Esophagus squamous epithelium (tissue), 5 donors: ENCODE measurements around the gene SPACA9. TPM values are rescaled to one million over a fixed set of nuclear protein-coding genes. Genes with fewer than 3 reads are reported as not detected.

Experiments
- DNase-seq: peaks from one replicate; lab custom pipeline; 2025; lab: John Stamatoyannopoulos, UW
- H3K27ac ChIP-seq, 4 donors: fragments of 200-600 bp; sonication (generic); one replicate each; pipeline ENCODE4 v1.5.1; 2016 to 2019; ENCODE audit warnings: mild to moderate bottlenecking in 1 of 4
- H3K27me3 ChIP-seq, 4 donors: fragments of 200-600 bp; sonication (generic); 1 replicate in 3 of 4; 2 replicates in 1 of 4; pipeline versions ENCODE4 v1.5.1 to v1.6.0; 2017 to 2021; ENCODE audit warnings: antibody characterized with exemption in 1 of 4
- H3K36me3 ChIP-seq, 3 donors: fragments of 200-600 bp; sonication (generic); one replicate each; pipeline ENCODE4 v1.5.1; 2016 to 2019
- H3K4me1 ChIP-seq, 3 donors: fragments of 200-600 bp; sonication (generic); one replicate each; pipeline ENCODE4 v1.5.1; 2017 to 2019
- H3K4me3 ChIP-seq, 4 donors: fragments of 200-600 bp; sonication (generic); 1 replicate in 3 of 4; 2 replicates in 1 of 4; pipeline ENCODE4 v1.5.1; 2016 to 2019; ENCODE audit warnings: mild to moderate bottlenecking in 2 of 4, moderate library complexity in 1 of 4
- H3K9me3 ChIP-seq, 3 donors: fragments of 200-600 bp; sonication (generic); one replicate each; pipeline ENCODE4 v1.5.1; 2016 to 2019
- POLR2A ChIP-seq, 4 donors: fragments of 450-650 bp; IDR thresholded peaks; one replicate each; pipeline ENCODE4 v1.6.1; 2017; ENCODE audit warnings: antibody characterized with exemption in 4 of 4, mild to moderate bottlenecking in 4 of 4, moderate library complexity in 3 of 4
- WGBS, 2 donors: methylation state at CpG; one replicate each; pipeline ENCODE4 v1.1.5; 2018; 5-methylcytosine and 5-hydroxymethylcytosine counted together
- intact Hi-C: fragments of 100-400 bp; cut with DNase I; formaldehyde crosslinking; loops from one replicate; pipeline ENCODE4 v1.15.0; 2022
- total RNA-seq, 4 donors: library from RNA; depleted of rRNA; stranded (reverse); fragments of >200 nt; gene quantifications; one replicate each; pipeline ENCODE4 v1.1.0, GENCODE V29; 2016
- TF ChIP-seq, protein P1 (sequence below), 6 experiments: fragments of 450-650 bp in 4 of 6; fragments of 200-600 bp in 2 of 6; sonication (generic) in 2 of 6; IDR thresholded peaks; one replicate each; pipeline ENCODE4 v1.5.1; 2016 to 2019; ENCODE audit warnings: antibody characterized with exemption in 6 of 6, mild to moderate bottlenecking in 4 of 6, moderate library complexity in 4 of 6
- donor health status: DM: yes; HTN: yes; CAD: no.

SPACA9 gene
- total RNA-seq, 4 donors from 2014 or later: 2.0 to 6.2 (median 3.9) TPM

DNA sequence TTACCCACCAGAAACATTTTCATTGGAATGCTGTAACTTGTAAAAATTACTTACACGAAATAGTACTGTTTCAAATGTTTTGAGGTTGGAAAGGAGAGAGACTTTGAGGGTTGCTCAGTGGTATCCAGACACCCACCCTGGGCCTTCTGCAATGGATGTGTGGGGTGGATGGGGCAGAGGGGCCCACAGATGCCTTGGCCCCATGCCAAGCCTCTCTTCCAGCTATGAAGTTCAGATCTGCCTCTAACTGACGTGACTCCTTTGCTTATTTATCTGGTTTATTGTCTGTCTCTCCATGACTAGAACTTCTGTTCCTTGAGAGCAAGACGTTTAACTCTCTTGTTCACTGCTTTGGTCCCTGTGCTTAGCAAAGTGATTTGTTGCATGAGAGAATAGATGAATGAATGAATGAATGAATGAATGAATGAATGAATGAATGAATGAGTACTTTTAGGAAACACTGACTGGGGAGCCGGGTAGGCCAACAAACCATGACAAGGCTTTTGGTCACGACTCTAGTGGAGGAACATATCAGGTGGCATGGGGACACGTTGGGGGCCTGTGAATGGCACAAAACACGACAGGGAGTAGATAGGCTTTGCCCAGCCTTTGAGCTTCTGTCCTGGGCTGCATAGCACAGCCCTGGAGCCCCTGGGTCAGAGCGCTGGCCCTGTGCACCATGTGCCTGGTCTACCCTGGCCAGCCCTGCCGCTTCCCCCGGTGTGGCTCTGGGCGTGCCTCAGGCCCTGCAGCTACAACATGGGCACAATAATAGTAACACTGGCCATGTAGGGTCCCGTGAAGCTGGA is 32.4 kb upstream of the SPACA9 start:
- H3K4me3 ChIP-seq: no peak overlapping the region
- DNase-seq: no peak
- H3K4me1 ChIP-seq: peaks cover 0 to 13% (median 0%) of the 10 kb centered on the region in 3 donors
- no peak overlapping the region for H3K27ac ChIP-seq
- no peak for TF ChIP-seq POLR2A (IDR thresholded peaks at IDR 0.05)
- TF ChIP-seq, protein P1, sequence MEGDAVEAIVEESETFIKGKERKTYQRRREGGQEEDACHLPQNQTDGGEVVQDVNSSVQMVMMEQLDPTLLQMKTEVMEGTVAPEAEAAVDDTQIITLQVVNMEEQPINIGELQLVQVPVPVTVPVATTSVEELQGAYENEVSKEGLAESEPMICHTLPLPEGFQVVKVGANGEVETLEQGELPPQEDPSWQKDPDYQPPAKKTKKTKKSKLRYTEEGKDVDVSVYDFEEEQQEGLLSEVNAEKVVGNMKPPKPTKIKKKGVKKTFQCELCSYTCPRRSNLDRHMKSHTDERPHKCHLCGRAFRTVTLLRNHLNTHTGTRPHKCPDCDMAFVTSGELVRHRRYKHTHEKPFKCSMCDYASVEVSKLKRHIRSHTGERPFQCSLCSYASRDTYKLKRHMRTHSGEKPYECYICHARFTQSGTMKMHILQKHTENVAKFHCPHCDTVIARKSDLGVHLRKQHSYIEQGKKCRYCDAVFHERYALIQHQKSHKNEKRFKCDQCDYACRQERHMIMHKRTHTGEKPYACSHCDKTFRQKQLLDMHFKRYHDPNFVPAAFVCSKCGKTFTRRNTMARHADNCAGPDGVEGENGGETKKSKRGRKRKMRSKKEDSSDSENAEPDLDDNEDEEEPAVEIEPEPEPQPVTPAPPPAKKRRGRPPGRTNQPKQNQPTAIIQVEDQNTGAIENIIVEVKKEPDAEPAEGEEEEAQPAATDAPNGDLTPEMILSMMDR (IDR thresholded peaks at IDR 0.05): no peak
- intact Hi-C loops: no loop called here
- no peaks in the 10 kb centered on the region for H3K36me3 ChIP-seq
- 75 to 83% methylated on average over 7 of the region's 12 CpGs for WGBS, 2 donors
- no peaks in the 10 kb centered on the region for H3K27me3 ChIP-seq
- H3K9me3 ChIP-seq: no peaks in the 10 kb centered on the region

- no peak for DNase-seq
- intact Hi-C loops: no loop called here
Observed at GRCh38 chr9:132846918-132847515, 31.7 kb upstream of the SPACA9 start.

GRCh38 chr9:132849185-132849706 is 29.5 kb upstream of the SPACA9 start:
- TF ChIP-seq, protein P1 (IDR thresholded peaks at IDR 0.05): no peak
- no peak for TF ChIP-seq POLR2A (IDR thresholded peaks at IDR 0.05)
- WGBS, 2 donors: 37 to 44% methylated on average over 10 to 12 of the region's 12 CpGs
- intact Hi-C loops: no loop called here
- H3K9me3 ChIP-seq: no peaks in the 10 kb centered on the region
- no peaks in the 10 kb centered on the region for H3K36me3 ChIP-seq
- DNase-seq: no peak
- peak overlapping the region in 1 of 4 donors; percentile 23 for H3K4me3 ChIP-seq
- H3K4me1 ChIP-seq: peaks cover 0 to 13% (median 0%) of the 10 kb centered on the region in 3 donors
- H3K27me3 ChIP-seq: no peaks in the 10 kb centered on the region
- H3K27ac ChIP-seq: peak overlapping the region in 2 of 4 donors; percentile 11 to 26

More at GRCh38 chr9:132846918-132847515, 31.7 kb upstream of the SPACA9 start:
- TF ChIP-seq, protein P1 (IDR thresholded peaks at IDR 0.05): no peak
- TF ChIP-seq POLR2A (IDR thresholded peaks at IDR 0.05): no peak
- H3K27me3 ChIP-seq: no peaks in the 10 kb centered on the region
- H3K9me3 ChIP-seq: no peaks in the 10 kb centered on the region
- no peak overlapping the region for H3K4me3 ChIP-seq
- peaks cover 0 to 13% (median 0%) of the 10 kb centered on the region in 3 donors for H3K4me1 ChIP-seq
- H3K27ac ChIP-seq: no peak overlapping the region
- no peaks in the 10 kb centered on the region for H3K36me3 ChIP-seq
- 94 to 95% methylated on average over 7 to 9 of the region's 15 CpGs for WGBS, 2 donors

DNA sequence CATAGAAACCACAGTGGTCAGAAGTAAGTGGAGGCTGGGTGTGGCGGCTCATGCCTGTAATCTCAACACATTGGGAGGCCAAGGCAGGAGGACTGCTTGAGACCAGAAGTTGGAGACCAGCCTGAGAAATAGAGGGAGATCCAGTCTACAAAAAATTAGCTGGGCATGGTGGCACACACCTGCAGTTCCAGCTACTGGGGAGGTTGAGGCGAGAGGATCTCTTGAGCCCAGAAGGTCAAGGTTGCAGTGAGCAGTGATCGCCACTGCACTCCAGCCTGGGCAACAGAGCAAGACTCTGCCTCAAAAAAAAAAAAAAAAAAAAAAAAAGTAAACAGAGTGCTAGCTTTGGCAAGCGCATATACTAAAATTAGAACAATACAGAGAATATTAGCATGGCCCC is 25.2 kb upstream of the SPACA9 start:
- Histone ChIP-seq H3K4me3 (no peak overlapping the region), H3K9me3 (no peaks in the 10 kb centered on the region), H3K27me3 (peaks cover 0 to 4% (median 0%) of the 10 kb centered on the region in 4 donors), H3K4me1 (peaks cover 0 to 34% (median 10%) of the 10 kb centered on the region in 3 donors), H3K27ac (no peak overlapping the region), H3K36me3 (no peaks in the 10 kb centered on the region)
- DNase-seq: no peak
- WGBS, 2 donors: 89 to 90% methylated on average over 4 of the region's 4 CpGs
- TF ChIP-seq, protein P1 (IDR thresholded peaks at IDR 0.05): no peak
- TF ChIP-seq POLR2A (IDR thresholded peaks at IDR 0.05): no peak
- intact Hi-C loops: no loop called here

GRCh38 chr9:132854832-132855231 is 23.9 kb upstream of the SPACA9 start:
- Histone ChIP-seq H3K4me3 (no peak overlapping the region), H3K9me3 (no peaks in the 10 kb centered on the region), H3K36me3 (no peaks in the 10 kb centered on the region), H3K27ac (no peak overlapping the region), H3K4me1 (peaks cover 0 to 26% (median 10%) of the 10 kb centered on the region in 3 donors), H3K27me3 (peaks cover 0 to 6% (median 0%) of the 10 kb centered on the region in 4 donors)
- no peak for DNase-seq
- intact Hi-C loops: no loop called here
- 29 to 59% methylated on average over 9 to 10 of the region's 10 CpGs for WGBS, 2 donors
- TF ChIP-seq, protein P1 (IDR thresholded peaks at IDR 0.05): no peak
- TF ChIP-seq POLR2A (IDR thresholded peaks at IDR 0.05): no peak
